PFSK-1 (cell line): ENCODE data around the gene THBS1.

Source experiments
- POLR2AphosphoS5 ChIP-seq: IDR thresholded peaks from 2 replicates; pipeline ENCODE4 v1.6.1; 2012; ENCODE audit warnings: low read depth, mild to moderate bottlenecking, control low read depth, low read length, moderate library complexity
- TF ChIP-seq, protein P1 (sequence below), 2 experiments: IDR thresholded peaks; 2 replicates each; pipeline versions ENCODE4 v1.6.1 to v1.8.0; 2011 to 2012; ENCODE audit warnings: low read depth in 2 of 2, low read length in 2 of 2, control low read depth in 1 of 2, inconsistent platforms in 1 of 2, mild to moderate bottlenecking in 1 of 2, moderate library complexity in 1 of 2; ENCODE audit not compliant: insufficient read depth in 1 of 2

DNA sequence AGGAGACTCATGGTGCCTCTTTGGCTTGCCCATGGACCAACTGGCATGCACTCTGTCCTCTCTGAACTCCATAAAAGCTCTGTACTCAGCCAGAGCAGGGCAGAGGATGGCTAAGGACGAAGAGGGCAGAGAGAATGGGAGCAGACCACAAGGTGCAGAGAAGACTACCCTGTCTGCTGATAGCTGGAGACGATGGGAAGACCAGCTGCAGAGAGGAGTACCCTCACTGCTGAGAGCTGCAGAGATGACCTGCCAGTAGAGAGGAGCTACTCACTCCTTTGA, 65.0 kb downstream of the THBS1 start:
- TF ChIP-seq POLR2AphosphoS5 = no peak
- TF ChIP-seq, protein P1, sequence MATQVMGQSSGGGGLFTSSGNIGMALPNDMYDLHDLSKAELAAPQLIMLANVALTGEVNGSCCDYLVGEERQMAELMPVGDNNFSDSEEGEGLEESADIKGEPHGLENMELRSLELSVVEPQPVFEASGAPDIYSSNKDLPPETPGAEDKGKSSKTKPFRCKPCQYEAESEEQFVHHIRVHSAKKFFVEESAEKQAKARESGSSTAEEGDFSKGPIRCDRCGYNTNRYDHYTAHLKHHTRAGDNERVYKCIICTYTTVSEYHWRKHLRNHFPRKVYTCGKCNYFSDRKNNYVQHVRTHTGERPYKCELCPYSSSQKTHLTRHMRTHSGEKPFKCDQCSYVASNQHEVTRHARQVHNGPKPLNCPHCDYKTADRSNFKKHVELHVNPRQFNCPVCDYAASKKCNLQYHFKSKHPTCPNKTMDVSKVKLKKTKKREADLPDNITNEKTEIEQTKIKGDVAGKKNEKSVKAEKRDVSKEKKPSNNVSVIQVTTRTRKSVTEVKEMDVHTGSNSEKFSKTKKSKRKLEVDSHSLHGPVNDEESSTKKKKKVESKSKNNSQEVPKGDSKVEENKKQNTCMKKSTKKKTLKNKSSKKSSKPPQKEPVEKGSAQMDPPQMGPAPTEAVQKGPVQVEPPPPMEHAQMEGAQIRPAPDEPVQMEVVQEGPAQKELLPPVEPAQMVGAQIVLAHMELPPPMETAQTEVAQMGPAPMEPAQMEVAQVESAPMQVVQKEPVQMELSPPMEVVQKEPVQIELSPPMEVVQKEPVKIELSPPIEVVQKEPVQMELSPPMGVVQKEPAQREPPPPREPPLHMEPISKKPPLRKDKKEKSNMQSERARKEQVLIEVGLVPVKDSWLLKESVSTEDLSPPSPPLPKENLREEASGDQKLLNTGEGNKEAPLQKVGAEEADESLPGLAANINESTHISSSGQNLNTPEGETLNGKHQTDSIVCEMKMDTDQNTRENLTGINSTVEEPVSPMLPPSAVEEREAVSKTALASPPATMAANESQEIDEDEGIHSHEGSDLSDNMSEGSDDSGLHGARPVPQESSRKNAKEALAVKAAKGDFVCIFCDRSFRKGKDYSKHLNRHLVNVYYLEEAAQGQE (IDR thresholded peaks at IDR 0.05; ENCODE audit: insufficient read depth in 1 of 2, low read depth in 2 of 2, low read length in 2 of 2) = no peak
